ENCODE results near the gene TXNRD1.
"Not testable (repeated sequence)": the region's sequence is repeated elsewhere in the genome, so short reads cannot be mapped to it uniquely, and the experiment has no call there.

Gene TXNRD1

DNA sequence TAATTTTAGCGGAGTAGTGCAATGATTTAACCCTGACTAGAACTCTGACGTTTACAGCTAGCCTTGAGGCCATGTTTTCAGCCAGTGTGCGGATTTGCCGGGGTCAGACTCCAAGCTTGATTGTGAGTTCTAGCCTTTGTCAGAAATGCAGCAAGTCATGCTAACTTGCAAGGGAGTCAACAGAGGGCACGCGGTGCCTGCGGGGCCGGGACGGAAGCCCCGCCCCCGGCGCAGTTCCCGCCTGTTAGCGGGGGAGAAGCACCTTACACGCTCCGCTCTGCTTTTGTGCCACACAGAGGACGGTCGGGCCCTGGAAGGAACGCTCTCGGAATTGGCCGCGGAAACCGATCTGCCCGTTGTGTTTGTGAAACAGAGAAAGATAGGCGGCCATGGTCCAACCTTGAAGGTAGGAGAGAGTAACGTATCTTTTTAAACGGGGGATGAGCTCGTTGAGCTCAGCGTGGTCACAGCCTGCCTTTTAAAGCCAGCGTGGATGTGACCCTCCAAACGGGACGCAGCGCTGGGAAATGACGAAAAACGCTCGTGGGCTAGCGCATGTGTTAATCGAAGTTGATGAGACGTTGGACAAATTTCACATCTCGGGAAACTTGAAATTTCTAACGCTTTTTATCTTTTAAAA, 73.2 kb downstream of the TXNRD1 start:
- Histone ChIP-seq H3K9me3 (ENCODE audit: control insufficient read depth, low read length) (no peaks in the 10 kb centered on the region), H3K27me3 (replicated peaks; ENCODE audit: control insufficient read depth, insufficient read depth, low read length, poor library complexity, severe bottlenecking) (no peaks in the 10 kb centered on the region), H3K36me3 (ENCODE audit: control insufficient read depth, insufficient read depth, low read length) (peaks cover 4% of the 10 kb centered on the region), H3K4me1 (ENCODE audit: control insufficient read depth, insufficient read depth, low read length, poor library complexity, severe bottlenecking) (peaks cover 13% of the 10 kb centered on the region), H3K27ac (ENCODE audit: insufficient read depth, low read length, poor library complexity, severe bottlenecking) (peak overlapping the region; percentile 80), H3K4me3 (ENCODE audit: insufficient read depth, low read depth, low read length, poor library complexity, severe bottlenecking) (peak overlapping the region; percentile 76)
- peak; percentile 71 to 78 (median 75) for DNase-seq

GRCh38 chr12:104290320-104290719, 74.7 kb downstream of the TXNRD1 start:
- H3K4me3 ChIP-seq (ENCODE audit: insufficient read depth, low read depth, low read length, poor library complexity, severe bottlenecking): no peak overlapping the region
- peaks cover 13% of the 10 kb centered on the region for H3K4me1 ChIP-seq (ENCODE audit: control insufficient read depth, insufficient read depth, low read length, poor library complexity, severe bottlenecking)
- H3K36me3 ChIP-seq (ENCODE audit: control insufficient read depth, insufficient read depth, low read length): peaks cover 8% of the 10 kb centered on the region
- no peaks in the 10 kb centered on the region for H3K27me3 ChIP-seq (replicated peaks; ENCODE audit: control insufficient read depth, insufficient read depth, low read length, poor library complexity, severe bottlenecking)
- no peak for DNase-seq
- no peak overlapping the region for H3K27ac ChIP-seq (ENCODE audit: insufficient read depth, low read length, poor library complexity, severe bottlenecking)
- no peaks in the 10 kb centered on the region for H3K9me3 ChIP-seq (ENCODE audit: control insufficient read depth, low read length)

GRCh38 chr12:104290855-104291254, 75.3 kb downstream of the TXNRD1 start:
- Histone ChIP-seq H3K4me1 (ENCODE audit: control insufficient read depth, insufficient read depth, low read length, poor library complexity, severe bottlenecking) (peaks cover 13% of the 10 kb centered on the region), H3K4me3 (ENCODE audit: insufficient read depth, low read depth, low read length, poor library complexity, severe bottlenecking) (no peak overlapping the region), H3K9me3 (ENCODE audit: control insufficient read depth, low read length) (no peaks in the 10 kb centered on the region), H3K27me3 (replicated peaks; ENCODE audit: control insufficient read depth, insufficient read depth, low read length, poor library complexity, severe bottlenecking) (no peaks in the 10 kb centered on the region), H3K36me3 (ENCODE audit: control insufficient read depth, insufficient read depth, low read length) (peaks cover 8% of the 10 kb centered on the region), H3K27ac (ENCODE audit: insufficient read depth, low read length, poor library complexity, severe bottlenecking) (no peak overlapping the region)
- no peak for DNase-seq

DNA sequence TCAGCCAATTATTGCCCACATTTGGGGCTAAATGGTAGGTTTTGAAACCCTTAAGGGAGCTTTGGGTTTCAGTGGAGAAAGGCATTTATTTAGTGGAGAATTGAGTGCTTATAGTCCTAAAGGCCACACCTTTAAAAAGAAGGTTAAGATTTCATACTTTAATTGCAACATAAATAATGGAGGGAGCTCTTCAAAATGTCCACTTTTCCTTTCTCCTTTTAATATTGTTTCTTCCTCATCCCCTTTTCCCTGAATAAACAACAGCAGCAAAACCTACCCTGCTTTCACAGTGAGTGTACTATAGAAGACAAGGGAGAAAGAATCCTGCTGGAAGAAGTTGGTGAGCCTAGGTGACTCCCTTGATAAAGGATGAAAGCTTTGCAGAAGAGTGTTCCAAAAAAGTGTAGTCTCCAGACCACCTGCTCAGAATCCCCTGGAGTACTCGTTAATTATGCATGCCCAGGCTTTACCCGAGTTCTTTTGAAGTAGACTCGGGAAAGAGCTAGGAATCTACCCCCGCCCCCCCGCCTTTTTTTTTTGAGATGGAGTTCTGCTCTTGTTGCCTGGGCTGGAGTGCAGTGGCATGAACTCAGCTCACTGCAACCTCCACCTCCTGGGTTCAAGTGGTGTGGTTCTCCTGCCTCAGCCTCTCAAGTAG, 76.4 kb downstream of the TXNRD1 start:
- no peak overlapping the region for H3K27ac ChIP-seq (ENCODE audit: insufficient read depth, low read length, poor library complexity, severe bottlenecking)
- peaks cover 8% of the 10 kb centered on the region for H3K36me3 ChIP-seq (ENCODE audit: control insufficient read depth, insufficient read depth, low read length)

DNA sequence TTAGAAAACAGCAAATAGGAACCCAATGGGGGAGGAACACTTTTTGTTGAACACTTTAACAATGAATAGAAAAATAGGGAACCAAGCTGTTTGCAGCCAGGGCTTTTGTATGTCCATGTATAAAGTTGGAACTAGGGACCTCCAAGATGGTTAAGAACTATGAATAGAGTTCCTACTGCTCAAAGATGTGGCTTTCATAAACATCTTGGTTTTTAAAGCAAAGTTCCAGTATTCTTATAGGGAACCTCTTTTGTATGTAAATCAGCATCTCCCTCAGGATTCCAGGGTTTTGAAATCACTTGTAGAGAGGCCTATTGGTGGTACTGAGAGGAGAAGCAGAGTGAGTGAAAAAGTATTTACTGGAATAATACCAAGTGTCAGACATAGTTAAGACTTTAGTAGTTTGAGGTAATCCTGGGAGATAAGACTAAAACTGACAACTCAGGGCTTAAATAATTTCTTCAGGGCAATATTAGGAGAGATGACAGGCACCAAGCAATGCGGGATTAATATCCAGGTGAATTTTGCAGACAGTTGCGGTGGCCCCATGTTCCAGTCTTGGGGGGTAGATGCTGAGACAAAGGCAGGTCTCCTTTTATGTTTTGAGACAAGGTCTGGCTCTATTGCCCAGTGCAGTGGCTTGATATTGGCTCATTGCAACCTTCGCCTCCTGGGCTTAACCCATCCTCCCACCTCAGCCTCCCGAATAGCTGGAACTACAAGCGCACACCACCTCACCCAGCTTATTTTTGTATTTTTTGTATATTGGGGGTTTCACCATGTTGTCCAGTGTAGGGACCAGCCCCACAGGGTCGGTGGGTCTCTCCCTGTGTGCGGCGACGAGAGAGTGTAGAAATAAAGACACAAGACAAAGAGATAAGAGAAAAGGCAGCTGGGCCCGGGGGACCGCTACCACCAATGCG, 77.6 kb downstream of the TXNRD1 start:
- DNase-seq: no peak
- Histone ChIP-seq H3K9me3 (ENCODE audit: control insufficient read depth, low read length) (no peaks in the 10 kb centered on the region), H3K4me3 (ENCODE audit: insufficient read depth, low read depth, low read length, poor library complexity, severe bottlenecking) (no peak overlapping the region), H3K36me3 (ENCODE audit: control insufficient read depth, insufficient read depth, low read length) (peaks cover 8% of the 10 kb centered on the region), H3K27ac (ENCODE audit: insufficient read depth, low read length, poor library complexity, severe bottlenecking) (no peak overlapping the region), H3K4me1 (ENCODE audit: control insufficient read depth, insufficient read depth, low read length, poor library complexity, severe bottlenecking) (peaks cover 6% of the 10 kb centered on the region), H3K27me3 (replicated peaks; ENCODE audit: control insufficient read depth, insufficient read depth, low read length, poor library complexity, severe bottlenecking) (no peaks in the 10 kb centered on the region)

More for the DNA sequence above, 76.4 kb downstream of the TXNRD1 start:
- H3K4me3 ChIP-seq (ENCODE audit: insufficient read depth, low read depth, low read length, poor library complexity, severe bottlenecking): no peak overlapping the region
- no peaks in the 10 kb centered on the region for H3K27me3 ChIP-seq (replicated peaks; ENCODE audit: control insufficient read depth, insufficient read depth, low read length, poor library complexity, severe bottlenecking)
- H3K4me1 ChIP-seq (ENCODE audit: control insufficient read depth, insufficient read depth, low read length, poor library complexity, severe bottlenecking): peaks cover 13% of the 10 kb centered on the region
- H3K9me3 ChIP-seq (ENCODE audit: control insufficient read depth, low read length): no peaks in the 10 kb centered on the region
- no peak for DNase-seq

DNA sequence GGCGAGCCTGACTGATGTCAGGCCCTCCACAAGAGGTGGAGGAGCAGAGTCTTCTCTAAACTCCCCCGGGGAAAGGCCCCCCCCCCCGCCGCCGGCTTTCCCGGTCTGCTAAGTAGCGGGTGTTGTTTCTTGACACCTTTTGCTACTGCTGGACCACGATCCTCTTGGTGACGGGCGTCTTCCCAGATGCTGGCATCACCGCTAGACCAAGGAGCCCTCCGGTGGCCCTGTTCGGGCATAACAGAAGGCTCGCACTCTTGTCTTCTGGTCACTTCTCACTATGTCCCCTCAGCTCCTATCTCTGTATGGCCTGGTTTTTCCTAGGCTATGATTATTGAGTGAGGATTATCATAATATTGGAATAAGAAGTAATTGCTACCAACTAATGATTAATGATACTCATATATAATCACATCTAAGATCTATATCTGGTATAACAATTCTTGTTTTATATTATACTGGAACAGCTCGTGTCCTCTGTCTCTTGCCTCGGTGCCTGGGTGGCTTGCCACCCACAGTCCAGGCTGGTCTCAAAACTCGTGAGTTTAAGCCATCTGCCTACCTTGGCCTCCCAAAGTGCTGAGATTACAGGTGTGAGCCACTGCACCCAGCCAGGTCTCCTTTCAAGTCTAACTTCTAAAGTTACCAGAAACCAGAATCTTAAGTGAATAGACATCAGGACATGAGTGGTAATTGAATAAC, 78.7 kb downstream of the TXNRD1 start:
- H3K27ac ChIP-seq (ENCODE audit: insufficient read depth, low read length, poor library complexity, severe bottlenecking); H3K9me3 ChIP-seq (ENCODE audit: control insufficient read depth, low read length); DNase-seq; H3K27me3 ChIP-seq (replicated peaks; ENCODE audit: control insufficient read depth, insufficient read depth, low read length, poor library complexity, severe bottlenecking); H3K4me3 ChIP-seq (ENCODE audit: insufficient read depth, low read depth, low read length, poor library complexity, severe bottlenecking); H3K4me1 ChIP-seq (ENCODE audit: control insufficient read depth, insufficient read depth, low read length, poor library complexity, severe bottlenecking); H3K36me3 ChIP-seq (ENCODE audit: control insufficient read depth, insufficient read depth, low read length): not testable (repeated sequence)

- no peak overlapping the region for H3K4me3 ChIP-seq (ENCODE audit: insufficient read depth, low read depth, low read length, poor library complexity, severe bottlenecking)
- H3K27ac ChIP-seq (ENCODE audit: insufficient read depth, low read length, poor library complexity, severe bottlenecking): no peak overlapping the region
- no peak for DNase-seq
- peaks cover 8% of the 10 kb centered on the region for H3K36me3 ChIP-seq (ENCODE audit: control insufficient read depth, insufficient read depth, low read length)
- H3K9me3 ChIP-seq (ENCODE audit: control insufficient read depth, low read length): no peaks in the 10 kb centered on the region
- H3K27me3 ChIP-seq (replicated peaks; ENCODE audit: control insufficient read depth, insufficient read depth, low read length, poor library complexity, severe bottlenecking): no peaks in the 10 kb centered on the region
- H3K4me1 ChIP-seq (ENCODE audit: control insufficient read depth, insufficient read depth, low read length, poor library complexity, severe bottlenecking): no peaks in the 10 kb centered on the region
Observed at GRCh38 chr12:104294927-104295668, 79.5 kb downstream of the TXNRD1 start.

DNA sequence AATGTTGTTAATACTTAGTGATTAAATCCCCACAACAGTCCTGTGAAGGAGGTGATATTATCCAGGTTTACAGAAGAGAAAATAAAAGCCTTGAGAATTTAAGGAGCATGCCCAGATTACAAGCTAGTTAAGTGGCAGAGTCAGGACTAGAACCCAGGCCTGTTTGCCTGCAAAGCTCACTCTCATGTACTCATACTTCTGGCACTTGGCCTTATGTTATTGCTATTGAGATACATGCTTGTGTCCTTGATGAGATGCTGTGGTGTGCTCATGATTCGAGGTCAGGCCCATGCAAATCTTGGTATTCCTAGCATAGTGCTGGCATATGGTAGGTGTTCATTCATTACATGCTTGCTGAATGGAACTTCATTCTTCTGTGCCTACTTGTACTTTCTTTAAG, 80.4 kb downstream of the TXNRD1 start:
- peaks cover 8% of the 10 kb centered on the region for H3K36me3 ChIP-seq (ENCODE audit: control insufficient read depth, insufficient read depth, low read length)
- H3K9me3 ChIP-seq (ENCODE audit: control insufficient read depth, low read length): no peaks in the 10 kb centered on the region
- no peaks in the 10 kb centered on the region for H3K4me1 ChIP-seq (ENCODE audit: control insufficient read depth, insufficient read depth, low read length, poor library complexity, severe bottlenecking)
- H3K27me3 ChIP-seq (replicated peaks; ENCODE audit: control insufficient read depth, insufficient read depth, low read length, poor library complexity, severe bottlenecking): no peaks in the 10 kb centered on the region
- DNase-seq: no peak
- no peak overlapping the region for H3K27ac ChIP-seq (ENCODE audit: insufficient read depth, low read length, poor library complexity, severe bottlenecking)
- H3K4me3 ChIP-seq (ENCODE audit: insufficient read depth, low read depth, low read length, poor library complexity, severe bottlenecking): no peak overlapping the region

GRCh38 chr12:104296718-104297117, 81.1 kb downstream of the TXNRD1 start:
- Histone ChIP-seq H3K4me3 (ENCODE audit: insufficient read depth, low read depth, low read length, poor library complexity, severe bottlenecking) (no peak overlapping the region), H3K27me3 (replicated peaks; ENCODE audit: control insufficient read depth, insufficient read depth, low read length, poor library complexity, severe bottlenecking) (no peaks in the 10 kb centered on the region), H3K9me3 (ENCODE audit: control insufficient read depth, low read length) (no peaks in the 10 kb centered on the region), H3K4me1 (ENCODE audit: control insufficient read depth, insufficient read depth, low read length, poor library complexity, severe bottlenecking) (no peaks in the 10 kb centered on the region), H3K36me3 (ENCODE audit: control insufficient read depth, insufficient read depth, low read length) (peaks cover 8% of the 10 kb centered on the region), H3K27ac (ENCODE audit: insufficient read depth, low read length, poor library complexity, severe bottlenecking) (no peak overlapping the region)
- DNase-seq: no peak

Data from effector memory CD4-positive, alpha-beta T cell (primary cell).